Muscle layer of colon (tissue), 2 donors: ENCODE results near the gene TYK2.
A peak's percentile ranks its signal among the peaks of the same experiment; 100 is the strongest.

Experiments
- H3K27ac ChIP-seq: one replicate; pipeline ENCODE4 v1.7.0; 2013; ENCODE audit warnings: low read depth, mild to moderate bottlenecking, low read length, moderate library complexity
- H3K27me3 ChIP-seq, 2 donors: one replicate each; pipeline ENCODE4 v1.7.0; 2013; ENCODE audit warnings: low read length in 2 of 2, mild to moderate bottlenecking in 2 of 2; ENCODE audit not compliant: insufficient read depth in 2 of 2, control insufficient read depth in 1 of 2
- H3K36me3 ChIP-seq: one replicate; pipeline ENCODE4 v1.7.0; 2013; ENCODE audit warnings: mild to moderate bottlenecking, low read length; ENCODE audit not compliant: insufficient read depth
- H3K4me1 ChIP-seq: one replicate; pipeline ENCODE4 v1.7.0; 2013; ENCODE audit warnings: mild to moderate bottlenecking, low read length; ENCODE audit not compliant: insufficient read depth
- H3K4me3 ChIP-seq, 2 donors: one replicate each; pipeline ENCODE4 v1.7.0; 2013; ENCODE audit warnings: low read length in 2 of 2, low read depth in 1 of 2, mild to moderate bottlenecking in 1 of 2, moderate library complexity in 1 of 2
- H3K9ac ChIP-seq: one replicate; pipeline ENCODE4 v1.7.0; 2013; ENCODE audit warnings: low read length
- H3K9me3 ChIP-seq: one replicate; pipeline ENCODE4 v1.7.0; 2013; ENCODE audit warnings: mild to moderate bottlenecking, low read length
- donor health status: abdominal sarcoma.
- donor health status: Adenocarcinoma of cecum.

TYK2 gene

GRCh38 chr19:10380313-10381102 is at the start of gene TYK2:
TSS of gene TYK2 (minus strand) at chr19:10380572. CDS start at chr19:10378406, 2,166 bp downstream.
- H3K36me3 ChIP-seq, result peaks cover 5% of the 10 kb centered on the region
- no peaks in the 10 kb centered on the region for H3K27me3 ChIP-seq
- peaks cover 6% of the 10 kb centered on the region for H3K4me1 ChIP-seq
- peak within 1 kb of the TSS; percentile 75 to 91 for H3K4me3 ChIP-seq
- H3K27ac ChIP-seq, result peak within 1 kb of the TSS; percentile 73
- peak within 1 kb of the TSS; percentile 60 for H3K9ac ChIP-seq
- no peaks in the 10 kb centered on the region for H3K9me3 ChIP-seq

DNA sequence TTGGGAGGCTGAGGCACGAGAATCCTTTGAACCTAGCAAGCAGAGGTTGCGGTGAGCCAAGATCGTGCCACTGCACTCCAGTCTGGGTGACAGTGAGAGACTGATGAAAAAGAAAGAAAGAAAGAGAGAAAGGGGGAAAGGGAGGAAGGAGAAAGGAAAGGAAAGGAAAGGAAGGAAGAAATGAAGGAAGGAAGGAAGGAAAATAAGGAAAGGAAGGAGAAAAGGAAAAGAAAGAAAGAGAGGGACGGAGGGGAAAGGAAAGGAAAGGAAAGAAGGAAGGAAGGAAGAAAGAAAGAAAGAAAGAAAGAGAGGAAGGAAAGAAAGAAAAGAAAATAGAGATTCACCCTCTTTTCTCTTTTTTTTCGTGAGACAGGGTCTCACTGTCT is 48.6 kb upstream of the TYK2 start:
- H3K4me3 ChIP-seq, result no peak overlapping the region
- H3K27me3 ChIP-seq, result peaks cover 0 to 11% of the 10 kb centered on the region in 2 donors
- no peak overlapping the region for H3K9ac ChIP-seq
- H3K36me3 ChIP-seq, result no peaks in the 10 kb centered on the region
- H3K9me3 ChIP-seq, result no peaks in the 10 kb centered on the region
- H3K27ac ChIP-seq, result no peak overlapping the region
- H3K4me1 ChIP-seq, result peaks cover 26% of the 10 kb centered on the region

GRCh38 chr19:10427169-10427568 is 46.8 kb upstream of the TYK2 start:
- Histone ChIP-seq H3K27me3 (peaks cover 14 to 29% of the 10 kb centered on the region in 2 donors), H3K27ac (no peak overlapping the region), H3K9me3 (no peaks in the 10 kb centered on the region), H3K36me3 (no peaks in the 10 kb centered on the region), H3K4me1 (peaks cover 20% of the 10 kb centered on the region), H3K9ac (no peak overlapping the region), H3K4me3 (no peak overlapping the region)

DNA sequence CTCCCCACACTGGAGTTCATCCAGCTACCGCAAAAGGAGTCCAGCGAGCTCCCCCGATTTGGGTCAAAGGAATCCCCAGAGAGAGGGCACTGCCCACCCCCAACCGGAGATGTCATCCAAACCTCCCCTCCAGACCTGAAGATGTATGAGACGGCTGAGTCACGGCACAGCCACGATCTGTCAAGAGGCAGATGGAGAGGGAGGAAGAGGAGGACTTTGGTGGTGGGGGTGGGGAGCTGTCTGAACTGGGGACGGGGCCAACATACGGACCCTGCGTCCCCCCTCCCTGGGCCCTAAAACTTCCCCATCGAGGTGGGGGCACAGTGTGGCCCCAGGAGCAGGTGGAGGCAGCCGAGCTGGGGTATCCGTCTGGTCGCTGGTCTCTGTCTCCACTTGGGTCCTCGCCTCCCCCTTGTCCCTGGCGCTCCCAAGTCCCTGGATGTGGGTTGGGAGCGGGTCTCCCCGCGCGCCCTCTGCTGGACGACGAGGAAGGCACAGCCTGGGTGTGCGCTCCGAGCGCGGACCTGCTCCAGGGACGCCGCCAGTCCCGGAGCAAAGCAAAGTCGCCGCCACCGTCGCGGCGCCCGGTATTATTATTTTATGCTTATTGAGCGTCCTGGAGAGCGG is 43.8 kb upstream of the TYK2 start:
- peaks cover 37 to 58% of the 10 kb centered on the region in 2 donors for H3K27me3 ChIP-seq
- H3K9ac ChIP-seq, result no peak overlapping the region
- peaks cover 22% of the 10 kb centered on the region for H3K4me1 ChIP-seq
- H3K9me3 ChIP-seq, result no peaks in the 10 kb centered on the region
- H3K36me3 ChIP-seq, result no peaks in the 10 kb centered on the region
- H3K4me3 ChIP-seq, result peak overlapping the region in 1 of 2 donors; percentile 15
- H3K27ac ChIP-seq, result no peak overlapping the region

- Histone ChIP-seq H3K9me3 (no peaks in the 10 kb centered on the region), H3K27ac (no peak overlapping the region), H3K36me3 (no peaks in the 10 kb centered on the region), H3K4me1 (peaks cover 22% of the 10 kb centered on the region), H3K4me3 (no peak overlapping the region), H3K9ac (no peak overlapping the region), H3K27me3 (peaks cover 46 to 71% of the 10 kb centered on the region in 2 donors)
Observed at GRCh38 chr19:10422846-10423245, 42.5 kb upstream of the TYK2 start.

GRCh38 chr19:10422046-10422461 is 41.7 kb upstream of the TYK2 start:
- Histone ChIP-seq H3K36me3 (no peaks in the 10 kb centered on the region), H3K4me1 (peaks cover 22% of the 10 kb centered on the region), H3K27me3 (peaks cover 54 to 79% of the 10 kb centered on the region in 2 donors), H3K9ac (no peak overlapping the region), H3K27ac (no peak overlapping the region), H3K4me3 (no peak overlapping the region), H3K9me3 (no peaks in the 10 kb centered on the region)

GRCh38 chr19:10421240-10422045 is 41.1 kb upstream of the TYK2 start:
- Histone ChIP-seq H3K4me1 (peaks cover 23% of the 10 kb centered on the region), H3K9me3 (no peaks in the 10 kb centered on the region), H3K36me3 (no peaks in the 10 kb centered on the region), H3K27ac (no peak overlapping the region), H3K4me3 (no peak overlapping the region), H3K27me3 (peaks cover 60 to 85% of the 10 kb centered on the region in 2 donors), H3K9ac (no peak overlapping the region)

GRCh38 chr19:10420444-10421239 is 40.3 kb upstream of the TYK2 start, which contains the start of gene PDE4A:
TSS of gene PDE4A (plus strand) at chr19:10420538. CDS start at chr19:10420765, 227 bp downstream.
- H3K9me3 ChIP-seq, result no peaks in the 10 kb centered on the region
- H3K4me1 ChIP-seq, result peaks cover 28% of the 10 kb centered on the region
- H3K36me3 ChIP-seq, result no peaks in the 10 kb centered on the region
- H3K27me3 ChIP-seq, result peaks cover 61 to 89% of the 10 kb centered on the region in 2 donors
- H3K9ac ChIP-seq, result no peak within 1 kb of the TSS
- H3K4me3 ChIP-seq, result peak within 1 kb of the TSS in 1 of 2 donors; percentile 27
- H3K27ac ChIP-seq, result no peak within 1 kb of the TSS

DNA sequence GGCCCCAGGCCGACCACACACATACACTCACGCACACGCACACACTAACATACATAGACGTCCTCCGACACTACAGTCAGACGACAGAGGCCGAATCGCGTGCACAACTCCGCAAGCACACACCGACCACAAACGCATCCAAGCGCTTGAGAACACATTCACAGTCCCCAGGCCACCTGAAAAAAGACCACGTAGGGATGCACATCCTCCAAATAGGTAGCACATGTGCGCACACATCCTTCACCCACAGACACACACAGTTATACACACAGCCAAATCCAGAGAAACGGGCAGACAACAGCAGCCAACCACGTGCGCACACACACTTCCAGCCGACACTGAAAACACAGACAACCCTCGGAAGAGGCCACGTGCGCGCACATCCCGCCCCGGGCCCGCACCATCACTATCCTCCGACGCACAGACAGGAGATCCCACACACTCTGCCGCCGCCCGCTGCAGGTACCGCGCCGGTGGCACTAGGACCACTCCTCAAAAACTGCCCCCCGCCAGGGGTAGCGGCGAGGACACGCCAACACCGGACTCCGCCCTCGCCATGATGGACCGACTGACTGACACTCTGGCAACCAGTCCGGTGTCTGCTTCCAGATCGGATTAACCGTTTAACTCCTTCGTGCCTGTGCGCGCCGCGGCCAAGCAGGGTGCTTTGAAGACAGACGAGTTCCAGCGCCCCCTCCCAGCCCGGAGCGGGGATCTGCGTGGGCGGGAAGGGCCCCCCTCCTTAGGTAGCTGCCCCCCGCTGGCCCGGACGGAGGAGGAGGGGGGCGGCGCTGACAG is 39.5 kb upstream of the TYK2 start:
- Histone ChIP-seq H3K27me3 (peaks cover 61 to 86% of the 10 kb centered on the region in 2 donors), H3K36me3 (no peaks in the 10 kb centered on the region), H3K27ac (no peak overlapping the region), H3K4me3 (no peak overlapping the region), H3K9ac (no peak overlapping the region), H3K9me3 (no peaks in the 10 kb centered on the region), H3K4me1 (peaks cover 28% of the 10 kb centered on the region)

DNA sequence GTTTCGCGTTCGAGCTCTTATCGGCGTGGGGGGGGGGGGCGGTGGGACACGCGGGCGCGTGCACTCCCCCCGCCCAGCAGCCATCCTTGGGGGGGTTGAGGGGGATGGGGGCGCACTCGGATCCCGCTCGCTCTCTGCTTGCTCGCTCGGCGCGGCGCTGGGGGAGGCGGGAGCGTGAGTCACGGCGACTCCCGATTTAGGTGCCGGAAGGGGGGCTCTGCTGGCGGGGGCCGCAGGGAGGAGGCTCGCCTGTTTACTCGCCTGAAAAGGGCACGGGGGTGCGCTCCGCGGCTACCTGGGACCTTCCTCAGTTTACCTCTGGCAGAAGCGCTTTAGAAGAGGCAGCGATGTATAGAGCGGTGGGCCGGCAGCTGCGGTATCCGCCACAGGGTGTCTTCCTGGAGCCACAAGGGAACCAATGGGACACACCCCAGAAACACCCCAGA is 38.9 kb upstream of the TYK2 start:
- Histone ChIP-seq H3K4me1 (peaks cover 22% of the 10 kb centered on the region), H3K27ac (no peak overlapping the region), H3K4me3 (no peak overlapping the region), H3K36me3 (no peaks in the 10 kb centered on the region), H3K9me3 (no peaks in the 10 kb centered on the region), H3K9ac (no peak overlapping the region), H3K27me3 (peaks cover 61 to 80% of the 10 kb centered on the region in 2 donors)
